Measurements from ENCODE around the gene CRTAP. TPM values are rescaled to one million over a fixed set of nuclear protein-coding genes. Genes with fewer than 3 reads are reported as not detected.
"Not testable (repeated sequence)": the region's sequence is repeated elsewhere in the genome, so short reads cannot be mapped to it uniquely, and the experiment has no call there.

CRTAP gene
- total and polyA plus RNA-seq, 5 donors from 2014 or later, result 44.0 to 112 (median 97.5) TPM

GRCh38 chr3:33131331-33132018 is 17.7 kb downstream of the CRTAP start:
- Mint-ChIP-seq H3K4me1 (peaks cover 1 to 16% (median 7%) of the 10 kb centered on the region in 4 donors), H3K4me3 (no peak overlapping the region), H3K27me3 (no peaks in the 10 kb centered on the region), H3K36me3 (peaks cover 35% of the 10 kb centered on the region), H3K27ac (no peak overlapping the region), H3K9me3 (no peaks in the 10 kb centered on the region)
- Histone ChIP-seq H3K4me1 (ENCODE audit: control insufficient read depth, insufficient read depth, low read length, poor library complexity, severe bottlenecking) (no peaks in the 10 kb centered on the region), H3K36me3 (ENCODE audit: control insufficient read depth, insufficient read depth, low read length) (peaks cover 37% of the 10 kb centered on the region), H3K4me3 (ENCODE audit: low read depth, low read length) (no peak overlapping the region), H3K27ac (ENCODE audit: insufficient read depth, low read length, poor library complexity, severe bottlenecking) (no peak overlapping the region), H3K27me3 (ENCODE audit: control insufficient read depth, insufficient read depth, low read length) (no peaks in the 10 kb centered on the region), H3K9me3 (ENCODE audit: control insufficient read depth in 2 of 2, low read length in 2 of 2) (no peaks in the 10 kb centered on the region)
- DNase-seq, result peak; percentile 8 to 72 (median 44)
- peak; percentile 40 to 56 for ATAC-seq (ENCODE audit: low read depth in 2 of 2)

DNA sequence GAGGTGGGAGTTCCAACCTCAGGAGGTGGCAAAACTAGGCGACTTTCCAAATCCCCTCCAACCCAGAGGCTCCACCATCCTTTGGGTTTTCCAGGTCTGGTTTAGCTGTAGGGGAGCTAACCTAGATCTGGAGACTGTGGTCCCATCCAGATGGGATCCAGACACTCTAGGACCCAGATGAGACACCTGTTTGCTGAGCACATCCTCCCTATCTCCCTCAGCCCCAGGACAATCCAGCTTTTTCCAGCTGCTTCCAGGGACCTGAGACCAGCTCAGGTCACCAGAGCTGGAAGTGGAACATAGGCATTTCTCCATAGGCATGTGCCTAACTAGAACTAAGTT is 18.2 kb downstream of the CRTAP start:
- H3K27ac Mint-ChIP-seq, result no peak overlapping the region
- no peaks in the 10 kb centered on the region for H3K27me3 ChIP-seq (ENCODE audit: control insufficient read depth, insufficient read depth, low read length)
- no peaks in the 10 kb centered on the region for H3K4me1 ChIP-seq (ENCODE audit: control insufficient read depth, insufficient read depth, low read length, poor library complexity, severe bottlenecking)
- no peak overlapping the region for H3K4me3 Mint-ChIP-seq
- H3K9me3 Mint-ChIP-seq, result no peaks in the 10 kb centered on the region
- H3K9me3 ChIP-seq (ENCODE audit: control insufficient read depth in 2 of 2, low read length in 2 of 2), result no peaks in the 10 kb centered on the region
- DNase-seq (no peak), ATAC-seq (ENCODE audit: low read depth in 2 of 2) (no peak)
- H3K4me1 Mint-ChIP-seq, result peaks cover 4 to 16% (median 7%) of the 10 kb centered on the region in 4 donors
- H3K36me3 Mint-ChIP-seq, result peaks cover 36% of the 10 kb centered on the region
- peaks cover 41% of the 10 kb centered on the region for H3K36me3 ChIP-seq (ENCODE audit: control insufficient read depth, insufficient read depth, low read length)
- H3K27ac ChIP-seq (ENCODE audit: insufficient read depth, low read length, poor library complexity, severe bottlenecking), result no peak overlapping the region
- H3K4me3 ChIP-seq (ENCODE audit: low read depth, low read length), result no peak overlapping the region
- H3K27me3 Mint-ChIP-seq, result no peaks in the 10 kb centered on the region

GRCh38 chr3:33134026-33134625 is 20.3 kb downstream of the CRTAP start:
- Mint-ChIP-seq H3K27me3 (no peaks in the 10 kb centered on the region), H3K4me1 (peaks cover 4 to 10% (median 6%) of the 10 kb centered on the region in 4 donors), H3K27ac (peak overlapping the region in 1 of 3 donors; percentile 44), H3K4me3 (no peak overlapping the region), H3K36me3 (peaks cover 37% of the 10 kb centered on the region), H3K9me3 (no peaks in the 10 kb centered on the region)
- Histone ChIP-seq H3K27ac (ENCODE audit: insufficient read depth, low read length, poor library complexity, severe bottlenecking) (no peak overlapping the region), H3K4me3 (ENCODE audit: low read depth, low read length) (no peak overlapping the region), H3K4me1 (ENCODE audit: control insufficient read depth, insufficient read depth, low read length, poor library complexity, severe bottlenecking) (no peaks in the 10 kb centered on the region), H3K27me3 (ENCODE audit: control insufficient read depth, insufficient read depth, low read length) (no peaks in the 10 kb centered on the region), H3K36me3 (ENCODE audit: control insufficient read depth, insufficient read depth, low read length) (peaks cover 39% of the 10 kb centered on the region), H3K9me3 (ENCODE audit: control insufficient read depth in 2 of 2, low read length in 2 of 2) (no peaks in the 10 kb centered on the region)
- DNase-seq (peak in 1 of 3 donors; percentile 15), ATAC-seq (ENCODE audit: low read depth in 2 of 2) (no peak)

DNA sequence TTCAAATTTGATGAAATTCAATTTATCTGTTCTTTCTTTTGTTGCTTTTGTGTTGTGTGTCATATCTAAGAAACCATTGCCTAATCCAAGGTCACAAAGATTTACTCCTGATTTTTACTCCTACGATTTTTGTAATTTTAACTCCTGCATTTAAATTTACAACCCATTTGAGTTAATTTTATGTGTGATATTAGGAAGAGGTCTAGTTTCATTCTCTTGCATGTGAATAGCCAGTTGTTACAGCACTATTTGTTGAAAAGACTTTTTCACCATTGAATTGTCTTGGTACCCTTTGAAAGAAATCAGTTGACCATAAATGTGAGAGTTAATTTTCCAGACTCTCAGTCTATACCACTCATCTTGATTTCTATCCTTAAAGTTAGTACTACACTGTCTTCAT is 23.9 kb downstream of the CRTAP start:
- DNase-seq, result no peak
- no peak overlapping the region for H3K4me3 Mint-ChIP-seq
- ATAC-seq (ENCODE audit: low read depth in 2 of 2), result no peak
- H3K36me3 Mint-ChIP-seq, result peaks cover 44% of the 10 kb centered on the region
- Histone ChIP-seq H3K36me3 (ENCODE audit: control insufficient read depth, insufficient read depth, low read length) (peaks cover 34% of the 10 kb centered on the region), H3K4me1 (ENCODE audit: control insufficient read depth, insufficient read depth, low read length, poor library complexity, severe bottlenecking) (no peaks in the 10 kb centered on the region), H3K27me3 (ENCODE audit: control insufficient read depth, insufficient read depth, low read length) (no peaks in the 10 kb centered on the region), H3K27ac (ENCODE audit: insufficient read depth, low read length, poor library complexity, severe bottlenecking) (no peak overlapping the region), H3K9me3 (ENCODE audit: control insufficient read depth in 2 of 2, low read length in 2 of 2) (no peaks in the 10 kb centered on the region), H3K4me3 (ENCODE audit: low read depth, low read length) (no peak overlapping the region)
- H3K9me3 Mint-ChIP-seq, result no peaks in the 10 kb centered on the region
- H3K27ac Mint-ChIP-seq, result peak overlapping the region in 1 of 3 donors; percentile 8
- peaks cover 0 to 5% (median 4%) of the 10 kb centered on the region in 4 donors for H3K4me1 Mint-ChIP-seq
- H3K27me3 Mint-ChIP-seq, result no peaks in the 10 kb centered on the region

- not testable (repeated sequence) for H3K27me3 Mint-ChIP-seq; H3K9me3 Mint-ChIP-seq; ATAC-seq (ENCODE audit: low read depth in 2 of 2); DNase-seq; H3K9me3 ChIP-seq (ENCODE audit: control insufficient read depth in 2 of 2, low read length in 2 of 2); H3K27ac ChIP-seq (ENCODE audit: insufficient read depth, low read length, poor library complexity, severe bottlenecking); H3K27ac Mint-ChIP-seq; H3K27me3 ChIP-seq (ENCODE audit: control insufficient read depth, insufficient read depth, low read length); H3K4me3 ChIP-seq (ENCODE audit: low read depth, low read length); H3K4me1 Mint-ChIP-seq; H3K4me3 Mint-ChIP-seq; H3K4me1 ChIP-seq (ENCODE audit: control insufficient read depth, insufficient read depth, low read length, poor library complexity, severe bottlenecking)
- peaks cover 37% of the 10 kb centered on the region for H3K36me3 ChIP-seq (ENCODE audit: control insufficient read depth, insufficient read depth, low read length)
- H3K36me3 Mint-ChIP-seq, result peaks cover 57% of the 10 kb centered on the region
Measured at GRCh38 chr3:33139006-33139623, 25.3 kb downstream of the CRTAP start.

DNA sequence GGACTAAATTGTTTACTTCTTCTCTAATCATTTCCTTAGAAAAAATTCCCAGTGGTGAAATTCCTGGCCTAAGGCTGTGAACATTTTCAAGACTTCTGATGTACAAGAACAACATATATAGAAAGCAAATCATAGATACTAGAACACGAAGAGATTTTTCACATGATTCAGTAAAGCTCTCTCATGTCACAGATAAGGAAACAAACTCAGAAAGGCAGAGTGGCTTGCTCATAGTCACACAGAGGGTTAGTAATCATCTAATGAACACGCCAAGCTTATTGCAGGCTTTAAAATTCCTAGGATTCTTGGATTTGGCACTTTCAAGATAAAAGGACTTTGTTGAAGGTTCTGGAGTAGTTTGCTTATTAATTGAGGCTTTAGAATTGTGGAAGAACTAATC is 26.2 kb downstream of the CRTAP start:
- H3K4me3 Mint-ChIP-seq, result no peak overlapping the region
- Histone ChIP-seq H3K9me3 (ENCODE audit: control insufficient read depth in 2 of 2, low read length in 2 of 2) (no peaks in the 10 kb centered on the region), H3K36me3 (ENCODE audit: control insufficient read depth, insufficient read depth, low read length) (peaks cover 29% of the 10 kb centered on the region), H3K27me3 (ENCODE audit: control insufficient read depth, insufficient read depth, low read length) (no peaks in the 10 kb centered on the region), H3K4me1 (ENCODE audit: control insufficient read depth, insufficient read depth, low read length, poor library complexity, severe bottlenecking) (no peaks in the 10 kb centered on the region), H3K27ac (ENCODE audit: insufficient read depth, low read length, poor library complexity, severe bottlenecking) (no peak overlapping the region), H3K4me3 (ENCODE audit: low read depth, low read length) (no peak overlapping the region)
- no peak for ATAC-seq (ENCODE audit: low read depth in 2 of 2)
- DNase-seq, result no peak
- H3K27me3 Mint-ChIP-seq, result no peaks in the 10 kb centered on the region
- peaks cover 0 to 2% (median 0%) of the 10 kb centered on the region in 4 donors for H3K4me1 Mint-ChIP-seq
- no peaks in the 10 kb centered on the region for H3K9me3 Mint-ChIP-seq
- H3K27ac Mint-ChIP-seq, result no peak overlapping the region
- peaks cover 58% of the 10 kb centered on the region for H3K36me3 Mint-ChIP-seq

DNA sequence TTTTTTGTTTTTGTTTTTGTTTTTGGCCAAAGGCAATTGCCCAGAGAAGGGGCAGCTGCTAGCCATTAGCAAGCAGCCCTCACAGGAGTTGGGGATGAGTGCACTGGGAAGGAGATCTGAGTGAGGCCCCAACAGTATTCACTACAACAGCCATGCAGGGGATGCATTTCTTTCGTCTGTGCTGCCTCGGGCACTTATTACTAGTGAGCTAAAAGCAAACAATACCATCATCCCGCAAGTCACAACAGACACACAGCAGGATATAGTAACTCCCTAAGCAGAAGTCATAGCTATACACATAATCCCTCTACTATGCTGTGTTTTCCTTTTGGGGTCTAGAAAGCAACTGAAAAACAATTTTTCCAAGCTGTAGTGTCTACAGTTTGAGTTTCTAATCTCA is 27.2 kb downstream of the CRTAP start:
- peaks cover 53% of the 10 kb centered on the region for H3K36me3 Mint-ChIP-seq

More for the DNA sequence above, 27.2 kb downstream of the CRTAP start:
- peaks cover 0 to 2% (median 0%) of the 10 kb centered on the region in 4 donors for H3K4me1 Mint-ChIP-seq
- Histone ChIP-seq H3K27ac (ENCODE audit: insufficient read depth, low read length, poor library complexity, severe bottlenecking) (no peak overlapping the region), H3K36me3 (ENCODE audit: control insufficient read depth, insufficient read depth, low read length) (peaks cover 25% of the 10 kb centered on the region), H3K9me3 (ENCODE audit: control insufficient read depth in 2 of 2, low read length in 2 of 2) (no peaks in the 10 kb centered on the region), H3K4me1 (ENCODE audit: control insufficient read depth, insufficient read depth, low read length, poor library complexity, severe bottlenecking) (no peaks in the 10 kb centered on the region), H3K27me3 (ENCODE audit: control insufficient read depth, insufficient read depth, low read length) (no peaks in the 10 kb centered on the region), H3K4me3 (ENCODE audit: low read depth, low read length) (no peak overlapping the region)
- no peak for ATAC-seq (ENCODE audit: low read depth in 2 of 2)
- no peak for DNase-seq
- no peak overlapping the region for H3K27ac Mint-ChIP-seq
- no peaks in the 10 kb centered on the region for H3K9me3 Mint-ChIP-seq
- no peak overlapping the region for H3K4me3 Mint-ChIP-seq
- H3K27me3 Mint-ChIP-seq, result no peaks in the 10 kb centered on the region
